Endodermal cell (in vitro differentiated cells): Measurements from ENCODE around the gene ATP10A. TPM values are rescaled to one million over a fixed set of nuclear protein-coding genes. Genes with fewer than 3 reads are reported as not detected.

Experiments
- DNase-seq: peaks from one replicate; pipeline ENCODE4 v3.0.0-alpha.2; 2017
- H3K27ac ChIP-seq: 2 replicates; pipeline ENCODE4 v1.5.1; 2013; ENCODE audit warnings: mild to moderate bottlenecking, low read depth, low read length, moderate library complexity
- H3K27me3 ChIP-seq: 2 replicates; pipeline ENCODE4 v1.6.1; 2013; ENCODE audit warnings: mild to moderate bottlenecking, low read length, moderate library complexity; ENCODE audit not compliant: insufficient read depth, control insufficient read depth, poor library complexity, severe bottlenecking
- H3K36me3 ChIP-seq: 2 replicates; pipeline ENCODE4 v1.7.0; 2013; ENCODE audit warnings: mild to moderate bottlenecking, low read length, moderate library complexity; ENCODE audit not compliant: control insufficient read depth, insufficient read depth
- H3K4me1 ChIP-seq: one replicate; pipeline ENCODE4 v1.7.0; 2013; ENCODE audit warnings: low read length; ENCODE audit not compliant: control insufficient read depth, insufficient read depth
- H3K4me3 ChIP-seq: 2 replicates; pipeline ENCODE4 v1.5.1; 2013; ENCODE audit warnings: mild to moderate bottlenecking, low read length, moderate library complexity
- H3K9ac ChIP-seq: 2 replicates; pipeline ENCODE4 v1.6.1; 2013; ENCODE audit warnings: mild to moderate bottlenecking, low read length, moderate library complexity; ENCODE audit not compliant: poor library complexity, severe bottlenecking; ENCODE audit errors: extremely low read depth
- H3K9me3 ChIP-seq: 2 replicates; pipeline ENCODE4 v1.6.1; 2013; ENCODE audit warnings: mild to moderate bottlenecking, low read length, moderate library complexity; ENCODE audit not compliant: control insufficient read depth
- H3K27ac Mint-ChIP-seq: 2 replicates; pipeline ENCODE4 v1.8.0; 2020; ENCODE audit warnings: mixed read lengths
- H3K27me3 Mint-ChIP-seq: 2 replicates; pipeline ENCODE4 v1.8.0; 2021; ENCODE audit warnings: mild to moderate bottlenecking, mixed read lengths; ENCODE audit not compliant: insufficient read depth
- H3K36me3 Mint-ChIP-seq: 2 replicates; pipeline ENCODE4 v1.8.0; 2020; ENCODE audit warnings: low read depth, mixed read lengths
- H3K4me1 Mint-ChIP-seq: 2 replicates; pipeline ENCODE4 v1.8.0; 2020; ENCODE audit warnings: mixed read lengths
- H3K4me3 Mint-ChIP-seq: 2 replicates; pipeline ENCODE4 v1.8.0; 2020; ENCODE audit warnings: mild to moderate bottlenecking, moderate library complexity, mixed read lengths
- H3K9me3 Mint-ChIP-seq: 2 replicates; pipeline ENCODE4 v1.8.0; 2020; ENCODE audit warnings: mild to moderate bottlenecking, mixed read lengths
- WGBS, 2 experiments: methylation state at CpG; one replicate each; pipeline versions ENCODE4 v1.1.5 to v1.1.7; 2013; ENCODE audit warnings: missing lambda C conversion rate in 2 of 2, mixed read lengths in 1 of 2; ENCODE audit not compliant: insufficient coverage in 1 of 2, insufficient read length in 1 of 2; 5-methylcytosine and 5-hydroxymethylcytosine counted together
- total RNA-seq, 2 donors: library from RNA; stranded (reverse); fragmentation: NEBNext Ultra II Directional in 1 of 2; extraction: Animal tissue kit (Norgen Biotek cat#: 25700) in 1 of 2; gene quantifications; 2 replicates in 1 of 2; 3 replicates in 1 of 2; pipeline ENCODE4 v1.2.1, GENCODE V29; 2021
- TF ChIP-seq, protein P1 (sequence below): fragments of 200-600 bp; sonication (generic); conservative IDR thresholded peaks from 2 replicates; pipeline ENCODE4 v1.5.0; 2021; ENCODE audit warnings: antibody characterized with exemption, mild to moderate bottlenecking

The ATP10A gene
- total RNA-seq, 2 donors from 2014 or later, result 0.04 to 1.2 TPM

DNA sequence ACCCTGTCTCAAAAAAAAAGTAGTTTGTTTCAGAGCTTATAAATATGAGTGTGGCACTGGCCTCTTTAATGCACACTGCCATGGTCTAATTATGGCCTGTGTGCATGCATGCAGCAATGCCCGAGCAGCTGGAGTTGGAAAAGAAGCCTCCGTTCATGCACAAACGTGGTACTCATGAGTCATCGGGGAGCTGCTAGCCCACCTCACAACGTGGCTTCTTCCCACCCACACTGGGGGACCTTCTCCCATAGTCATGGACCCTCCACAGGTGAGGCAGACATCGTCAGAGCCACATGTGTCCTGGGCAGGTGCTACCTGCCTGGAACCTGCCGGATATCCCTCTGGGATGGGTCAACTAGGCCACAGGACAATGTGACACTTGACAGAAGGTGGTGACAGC, 66.7 kb downstream of the ATP10A start:
- H3K27me3 Mint-ChIP-seq, result peaks cover 11% of the 10 kb centered on the region
- 88 to 91% methylated on average over 4 to 7 of the region's 7 CpGs for WGBS, 2 experiments
- no peak for DNase-seq
- Histone ChIP-seq H3K9me3 (no peaks in the 10 kb centered on the region), H3K36me3 (no peaks in the 10 kb centered on the region), H3K4me1 (no peaks in the 10 kb centered on the region), H3K27me3 (no peaks in the 10 kb centered on the region), H3K9ac (no peak overlapping the region), H3K27ac (no peak overlapping the region), H3K4me3 (no peak overlapping the region)
- TF ChIP-seq, protein P1, sequence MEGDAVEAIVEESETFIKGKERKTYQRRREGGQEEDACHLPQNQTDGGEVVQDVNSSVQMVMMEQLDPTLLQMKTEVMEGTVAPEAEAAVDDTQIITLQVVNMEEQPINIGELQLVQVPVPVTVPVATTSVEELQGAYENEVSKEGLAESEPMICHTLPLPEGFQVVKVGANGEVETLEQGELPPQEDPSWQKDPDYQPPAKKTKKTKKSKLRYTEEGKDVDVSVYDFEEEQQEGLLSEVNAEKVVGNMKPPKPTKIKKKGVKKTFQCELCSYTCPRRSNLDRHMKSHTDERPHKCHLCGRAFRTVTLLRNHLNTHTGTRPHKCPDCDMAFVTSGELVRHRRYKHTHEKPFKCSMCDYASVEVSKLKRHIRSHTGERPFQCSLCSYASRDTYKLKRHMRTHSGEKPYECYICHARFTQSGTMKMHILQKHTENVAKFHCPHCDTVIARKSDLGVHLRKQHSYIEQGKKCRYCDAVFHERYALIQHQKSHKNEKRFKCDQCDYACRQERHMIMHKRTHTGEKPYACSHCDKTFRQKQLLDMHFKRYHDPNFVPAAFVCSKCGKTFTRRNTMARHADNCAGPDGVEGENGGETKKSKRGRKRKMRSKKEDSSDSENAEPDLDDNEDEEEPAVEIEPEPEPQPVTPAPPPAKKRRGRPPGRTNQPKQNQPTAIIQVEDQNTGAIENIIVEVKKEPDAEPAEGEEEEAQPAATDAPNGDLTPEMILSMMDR, result no peak
- no peak overlapping the region for H3K27ac Mint-ChIP-seq
- no peaks in the 10 kb centered on the region for H3K4me1 Mint-ChIP-seq
- H3K4me3 Mint-ChIP-seq, result no peak overlapping the region
- no peaks in the 10 kb centered on the region for H3K9me3 Mint-ChIP-seq
- H3K36me3 Mint-ChIP-seq, result no peaks in the 10 kb centered on the region

DNA sequence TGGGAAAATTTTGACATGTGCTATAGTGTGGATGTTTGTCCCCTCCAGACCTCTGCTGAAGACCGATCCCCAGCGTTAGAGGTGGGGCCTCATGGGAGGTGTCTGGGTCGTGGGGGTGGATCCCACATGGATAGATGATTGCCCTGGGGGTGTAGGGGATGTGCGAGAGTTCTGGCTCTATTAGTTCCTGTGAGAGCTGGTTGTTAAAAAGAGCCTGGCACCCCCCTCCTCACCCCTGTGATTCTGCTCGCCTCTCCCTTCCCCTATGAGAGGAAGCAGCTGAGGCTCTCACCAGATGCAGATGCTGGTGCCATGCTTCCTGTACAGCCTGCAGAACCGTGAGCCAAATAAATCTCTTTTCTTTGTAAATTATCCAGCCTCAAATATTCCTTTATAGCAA, 67.4 kb downstream of the ATP10A start:
- Histone ChIP-seq H3K27me3 (no peaks in the 10 kb centered on the region), H3K9ac (no peak overlapping the region), H3K4me3 (no peak overlapping the region), H3K4me1 (no peaks in the 10 kb centered on the region), H3K27ac (no peak overlapping the region), H3K9me3 (no peaks in the 10 kb centered on the region), H3K36me3 (no peaks in the 10 kb centered on the region)
- WGBS, 2 experiments, result 80 to 92% methylated on average over 1 to 4 of the region's 6 CpGs
- H3K27me3 Mint-ChIP-seq, result peaks cover 4% of the 10 kb centered on the region
- H3K4me1 Mint-ChIP-seq, result peaks cover under 1% of the 10 kb centered on the region
- no peak overlapping the region for H3K4me3 Mint-ChIP-seq
- TF ChIP-seq, protein P1, result no peak
- H3K36me3 Mint-ChIP-seq, result no peaks in the 10 kb centered on the region
- H3K27ac Mint-ChIP-seq, result no peak overlapping the region
- DNase-seq, result no peak
- no peaks in the 10 kb centered on the region for H3K9me3 Mint-ChIP-seq

DNA sequence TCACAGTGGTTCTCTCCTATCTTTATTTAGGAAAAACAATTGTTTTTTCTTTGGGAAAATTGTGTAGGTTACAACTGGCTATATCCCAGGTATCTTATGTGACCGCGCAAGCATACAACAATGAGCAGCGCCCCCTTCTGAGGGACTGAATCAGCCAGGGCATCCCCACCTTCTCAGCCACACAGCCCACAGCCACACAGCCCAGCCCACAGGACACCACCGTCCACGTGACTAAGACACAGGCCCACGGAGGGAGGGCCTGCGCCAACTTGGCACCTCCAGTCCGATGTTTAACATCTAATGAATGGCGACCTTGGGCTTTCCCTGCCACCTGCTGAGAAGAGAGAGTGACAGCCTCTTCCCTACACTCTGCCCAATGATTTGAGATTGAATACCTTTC, 68.1 kb downstream of the ATP10A start:
- Mint-ChIP-seq H3K27ac (no peak overlapping the region), H3K27me3 (no peaks in the 10 kb centered on the region), H3K4me3 (no peak overlapping the region), H3K9me3 (no peaks in the 10 kb centered on the region), H3K4me1 (peaks cover 7% of the 10 kb centered on the region), H3K36me3 (no peaks in the 10 kb centered on the region)
- Histone ChIP-seq H3K27ac (no peak overlapping the region), H3K4me3 (no peak overlapping the region), H3K36me3 (no peaks in the 10 kb centered on the region), H3K27me3 (no peaks in the 10 kb centered on the region), H3K9me3 (no peaks in the 10 kb centered on the region), H3K9ac (no peak overlapping the region), H3K4me1 (no peaks in the 10 kb centered on the region)
- DNase-seq, result no peak
- WGBS, 2 experiments, result 83 to 88% methylated on average over 4 to 9 of the region's 9 CpGs
- TF ChIP-seq, protein P1, result no peak
